OCI-LY3 (cell line): ENCODE data around the gene KCNIP1.

Source experiments
- EZH2phosphoT487 ChIP-seq: fragments of 200-600 bp; shearing (Covaris generic); IDR thresholded peaks from 2 replicates; pipeline ENCODE4 v1.6.1; 2018; ENCODE audit warnings: antibody characterized with exemption, mixed run types, low read depth
- TF ChIP-seq, protein P1 (sequence below): fragments of 200-600, 300-600 bp; sonication (generic); IDR thresholded peaks from 2 replicates; pipeline ENCODE4 v1.5.1; 2014; ENCODE audit warnings: antibody characterized with exemption, low read length, low read depth

- TF ChIP-seq, protein P1, sequence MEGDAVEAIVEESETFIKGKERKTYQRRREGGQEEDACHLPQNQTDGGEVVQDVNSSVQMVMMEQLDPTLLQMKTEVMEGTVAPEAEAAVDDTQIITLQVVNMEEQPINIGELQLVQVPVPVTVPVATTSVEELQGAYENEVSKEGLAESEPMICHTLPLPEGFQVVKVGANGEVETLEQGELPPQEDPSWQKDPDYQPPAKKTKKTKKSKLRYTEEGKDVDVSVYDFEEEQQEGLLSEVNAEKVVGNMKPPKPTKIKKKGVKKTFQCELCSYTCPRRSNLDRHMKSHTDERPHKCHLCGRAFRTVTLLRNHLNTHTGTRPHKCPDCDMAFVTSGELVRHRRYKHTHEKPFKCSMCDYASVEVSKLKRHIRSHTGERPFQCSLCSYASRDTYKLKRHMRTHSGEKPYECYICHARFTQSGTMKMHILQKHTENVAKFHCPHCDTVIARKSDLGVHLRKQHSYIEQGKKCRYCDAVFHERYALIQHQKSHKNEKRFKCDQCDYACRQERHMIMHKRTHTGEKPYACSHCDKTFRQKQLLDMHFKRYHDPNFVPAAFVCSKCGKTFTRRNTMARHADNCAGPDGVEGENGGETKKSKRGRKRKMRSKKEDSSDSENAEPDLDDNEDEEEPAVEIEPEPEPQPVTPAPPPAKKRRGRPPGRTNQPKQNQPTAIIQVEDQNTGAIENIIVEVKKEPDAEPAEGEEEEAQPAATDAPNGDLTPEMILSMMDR: no peak
- no peak for TF ChIP-seq EZH2phosphoT487
Measured at GRCh38 chr5:170750791-170751190, 247.0 kb downstream of the KCNIP1 start.
